Measurements from ENCODE around the gene SYT17. TPM values are rescaled to one million over a fixed set of nuclear protein-coding genes. Genes with fewer than 3 reads are reported as not detected.

SYT17 gene
- total and polyA plus RNA-seq, 12 donors: 1.1 to 6.5 (median 3.1) TPM

DNA sequence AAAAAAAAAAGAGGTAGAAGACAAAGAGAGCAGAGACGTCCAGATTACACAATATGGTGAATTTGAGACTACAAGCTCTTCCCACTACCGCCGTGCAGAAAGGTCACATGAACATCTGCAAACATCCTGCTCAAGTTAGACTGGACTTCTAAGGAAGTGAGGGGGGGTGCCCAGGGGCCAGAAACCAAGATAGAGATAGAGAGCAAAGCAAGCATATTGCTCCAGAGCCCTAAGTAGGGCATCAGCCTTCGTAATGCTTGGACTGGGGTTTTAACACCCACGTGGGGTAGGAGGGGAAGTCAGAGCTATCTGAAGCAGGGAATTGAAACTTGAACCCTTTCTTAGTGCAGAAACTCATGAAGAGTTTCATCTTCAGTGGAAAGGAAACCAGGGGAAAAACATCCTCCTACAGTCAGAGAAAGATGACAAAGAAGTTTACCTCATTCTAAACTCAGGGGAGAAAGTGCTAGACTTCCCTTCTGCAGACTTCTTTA lies 126.2 kb downstream of the SYT17 start:
- H3K4me1 ChIP-seq (replicated peaks in 1 of 2): no peaks in the 10 kb centered on the region
- H3K4me3 ChIP-seq: no peak overlapping the region
- TF ChIP-seq, protein P1, sequence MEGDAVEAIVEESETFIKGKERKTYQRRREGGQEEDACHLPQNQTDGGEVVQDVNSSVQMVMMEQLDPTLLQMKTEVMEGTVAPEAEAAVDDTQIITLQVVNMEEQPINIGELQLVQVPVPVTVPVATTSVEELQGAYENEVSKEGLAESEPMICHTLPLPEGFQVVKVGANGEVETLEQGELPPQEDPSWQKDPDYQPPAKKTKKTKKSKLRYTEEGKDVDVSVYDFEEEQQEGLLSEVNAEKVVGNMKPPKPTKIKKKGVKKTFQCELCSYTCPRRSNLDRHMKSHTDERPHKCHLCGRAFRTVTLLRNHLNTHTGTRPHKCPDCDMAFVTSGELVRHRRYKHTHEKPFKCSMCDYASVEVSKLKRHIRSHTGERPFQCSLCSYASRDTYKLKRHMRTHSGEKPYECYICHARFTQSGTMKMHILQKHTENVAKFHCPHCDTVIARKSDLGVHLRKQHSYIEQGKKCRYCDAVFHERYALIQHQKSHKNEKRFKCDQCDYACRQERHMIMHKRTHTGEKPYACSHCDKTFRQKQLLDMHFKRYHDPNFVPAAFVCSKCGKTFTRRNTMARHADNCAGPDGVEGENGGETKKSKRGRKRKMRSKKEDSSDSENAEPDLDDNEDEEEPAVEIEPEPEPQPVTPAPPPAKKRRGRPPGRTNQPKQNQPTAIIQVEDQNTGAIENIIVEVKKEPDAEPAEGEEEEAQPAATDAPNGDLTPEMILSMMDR (IDR thresholded peaks at IDR 0.05): no peak
- TF ChIP-seq POLR2A (IDR thresholded peaks at IDR 0.05): no peak
- H3K27ac ChIP-seq: peak overlapping the region in 1 of 5 donors; percentile 6
- no peaks in the 10 kb centered on the region for H3K9me3 ChIP-seq (replicated peaks in 1 of 3)
- peak; percentile 30 to 80 (median 59) for DNase-seq
- no peaks in the 10 kb centered on the region for H3K27me3 ChIP-seq
- WGBS, 4 donors: 19 to 28% (median 26%) methylated on average over 5 of the region's 5 CpGs
- intact Hi-C loops (cut with DNase I): no loop called here
- H3K36me3 ChIP-seq (replicated peaks in 1 of 2): no peaks in the 10 kb centered on the region

DNA sequence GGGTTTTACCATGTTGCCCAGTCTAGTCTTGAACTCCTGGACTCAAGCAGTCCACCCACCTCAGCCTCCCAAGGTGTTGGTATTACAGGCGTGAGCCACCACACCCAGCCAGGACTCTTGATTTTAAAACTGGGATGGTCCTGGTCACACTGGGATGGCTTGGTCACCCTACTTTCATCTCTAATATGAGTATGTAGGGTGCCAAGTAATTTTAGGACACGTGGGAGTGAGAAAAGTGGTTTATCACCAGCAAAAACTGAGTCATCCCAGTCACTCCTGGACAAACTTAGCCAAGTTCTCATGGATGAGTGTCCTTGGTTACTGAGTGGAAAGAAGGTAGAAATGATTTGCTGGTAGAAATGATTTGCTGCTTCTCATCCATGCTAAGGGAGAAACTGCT lies 127.4 kb downstream of the SYT17 start:
- WGBS, 4 donors: 33 to 71% (median 41%) methylated on average over 2 of the region's 2 CpGs
- no peak for DNase-seq
- no peak for TF ChIP-seq POLR2A (IDR thresholded peaks at IDR 0.05)
- no peak overlapping the region for H3K27ac ChIP-seq
- H3K4me3 ChIP-seq: no peak overlapping the region
- H3K9me3 ChIP-seq (replicated peaks in 1 of 3): no peaks in the 10 kb centered on the region
- H3K36me3 ChIP-seq (replicated peaks in 1 of 2): no peaks in the 10 kb centered on the region
- intact Hi-C loops (cut with DNase I): no loop called here
- H3K4me1 ChIP-seq (replicated peaks in 1 of 2): no peaks in the 10 kb centered on the region
- H3K27me3 ChIP-seq: no peaks in the 10 kb centered on the region

DNA sequence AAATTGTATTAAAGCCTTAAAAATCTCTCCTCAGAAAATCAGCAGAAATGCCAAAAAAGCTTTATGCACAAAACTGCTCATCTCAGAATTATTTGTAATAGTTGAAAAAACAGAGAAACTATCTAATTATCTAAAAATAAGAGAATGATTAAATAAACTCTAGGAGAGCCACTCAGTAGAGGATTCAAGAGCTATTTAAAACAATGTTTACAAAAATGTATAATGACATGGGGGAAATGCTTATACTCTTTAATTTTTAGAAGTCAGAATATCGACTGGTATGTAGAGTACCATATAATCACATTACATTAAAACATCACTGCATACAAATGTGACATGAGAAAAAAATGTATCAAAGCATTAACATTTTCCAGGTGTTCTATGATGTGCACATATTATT lies 129.4 kb downstream of the SYT17 start:
- H3K9me3 ChIP-seq (replicated peaks in 1 of 3): no peaks in the 10 kb centered on the region
- no peaks in the 10 kb centered on the region for H3K36me3 ChIP-seq (replicated peaks in 1 of 2)
- H3K4me1 ChIP-seq (replicated peaks in 1 of 2): no peaks in the 10 kb centered on the region
- no peak overlapping the region for H3K27ac ChIP-seq
- no peaks in the 10 kb centered on the region for H3K27me3 ChIP-seq
- WGBS, 4 donors: 73 to 86% (median 79%) methylated on average over 1 of the region's 1 CpG
- no peak overlapping the region for H3K4me3 ChIP-seq
- no peak for TF ChIP-seq POLR2A (IDR thresholded peaks at IDR 0.05)
- TF ChIP-seq, protein P1 (IDR thresholded peaks at IDR 0.05): no peak
- DNase-seq: no peak
- intact Hi-C loops (cut with DNase I): no loop called here

DNA sequence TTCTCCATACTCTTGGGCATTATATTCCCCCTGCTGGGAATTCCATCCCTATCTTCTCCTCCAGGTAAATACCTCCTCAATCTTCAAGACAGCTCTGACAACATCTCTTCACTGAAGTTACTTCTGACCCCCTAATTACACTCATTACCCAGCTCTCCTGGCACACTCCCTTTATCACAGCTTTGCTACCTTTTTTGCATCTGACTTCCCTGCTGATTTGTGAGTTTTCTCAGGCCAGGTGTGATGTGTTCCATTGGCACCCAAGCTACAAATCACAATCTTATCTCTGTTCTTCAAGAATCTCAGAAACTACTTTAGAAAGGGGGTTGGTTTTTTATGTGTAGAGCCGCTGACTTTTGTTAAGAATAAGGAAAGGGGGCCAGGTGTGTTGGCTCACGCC lies 131.5 kb downstream of the SYT17 start:
- no peak overlapping the region for H3K4me3 ChIP-seq
- no peak for DNase-seq
- H3K9me3 ChIP-seq (replicated peaks in 1 of 3): no peaks in the 10 kb centered on the region
- no peaks in the 10 kb centered on the region for H3K4me1 ChIP-seq (replicated peaks in 1 of 2)
- H3K27me3 ChIP-seq: no peaks in the 10 kb centered on the region
- H3K36me3 ChIP-seq (replicated peaks in 1 of 2): no peaks in the 10 kb centered on the region
- TF ChIP-seq POLR2A (IDR thresholded peaks at IDR 0.05): no peak
- TF ChIP-seq, protein P1 (IDR thresholded peaks at IDR 0.05): no peak
- no peak overlapping the region for H3K27ac ChIP-seq
- intact Hi-C loops (cut with DNase I): no loop called here
- 44 to 81% (median 59%) methylated on average over 2 of the region's 2 CpGs for WGBS, 4 donors

DNA sequence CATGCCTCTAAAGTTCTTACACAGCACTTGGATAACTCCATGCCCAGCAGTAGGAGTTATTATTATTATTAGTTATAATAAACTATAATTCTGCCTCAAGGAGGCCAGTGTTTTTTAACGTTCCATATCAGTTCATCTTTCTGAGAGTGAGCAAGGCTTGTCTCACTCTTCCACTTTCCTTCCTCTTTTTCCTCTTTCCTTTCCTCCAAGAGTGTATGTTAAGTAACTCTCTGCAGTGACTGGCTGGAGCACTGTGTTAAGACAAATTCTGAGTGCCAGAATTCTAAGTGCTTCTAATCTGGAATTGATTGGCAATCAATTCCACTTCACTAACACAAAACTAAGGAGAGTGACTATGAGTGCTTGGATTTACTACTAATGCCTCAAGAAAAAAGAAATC lies 133.9 kb downstream of the SYT17 start:
- WGBS, 4 donors: 19 to 50% (median 25%) methylated on average over 1 of the region's 1 CpG
- no peaks in the 10 kb centered on the region for H3K36me3 ChIP-seq (replicated peaks in 1 of 2)
- no peak for DNase-seq

More for the DNA sequence above, 133.9 kb downstream of the SYT17 start:
- Histone ChIP-seq H3K9me3 (replicated peaks in 1 of 3) (no peaks in the 10 kb centered on the region), H3K4me3 (no peak overlapping the region), H3K27me3 (no peaks in the 10 kb centered on the region), H3K4me1 (replicated peaks in 1 of 2) (no peaks in the 10 kb centered on the region), H3K27ac (no peak overlapping the region)
- intact Hi-C loops (cut with DNase I): no loop called here
- TF ChIP-seq, protein P1 (IDR thresholded peaks at IDR 0.05): no peak
- TF ChIP-seq POLR2A (IDR thresholded peaks at IDR 0.05): no peak

All from adrenal gland (tissue), 12 donors.